MM.1S (cell line): Measurements from ENCODE around the gene SPATC1L.

ENCODE experiments used
- DNase-seq: peaks from one replicate; pipeline ENCODE4 v3.0.0-alpha.2; 2015
- H2AFZ ChIP-seq: fragments of 300-600 bp; sonication (generic); 2 replicates; pipeline ENCODE4 v1.6.0; 2016; ENCODE audit warnings: antibody characterized with exemption, low read length
- H3F3A ChIP-seq: fragments of 300-600 bp; sonication (generic); 2 replicates; pipeline ENCODE4 v1.6.1; 2016; ENCODE audit warnings: mild to moderate bottlenecking, antibody characterized with exemption, low read length, moderate library complexity, mixed read lengths; ENCODE audit not compliant: insufficient read depth
- H3K27ac ChIP-seq: fragments of 300-600 bp; sonication (generic); 2 replicates; pipeline ENCODE4 v1.5.1; 2016; ENCODE audit warnings: mild to moderate bottlenecking, low read length
- H3K27me3 ChIP-seq: fragments of 300-600 bp; sonication (generic); replicated peaks from 2 replicates; pipeline ENCODE4 v1.6.0; 2016; ENCODE audit warnings: low read length; ENCODE audit not compliant: insufficient read depth
- H3K36me3 ChIP-seq: fragments of 300-600 bp; sonication (generic); replicated peaks from 2 replicates; pipeline ENCODE4 v1.6.1; 2016; ENCODE audit warnings: mild to moderate bottlenecking, low read length, mixed read lengths; ENCODE audit not compliant: insufficient read depth
- H3K4me1 ChIP-seq: fragments of 300-600 bp; sonication (generic); 2 replicates; pipeline ENCODE4 v1.6.1; 2016; ENCODE audit warnings: low read length, mixed read lengths
- H3K4me2 ChIP-seq: fragments of 300-600 bp; sonication (generic); 2 replicates; pipeline ENCODE4 v1.6.0; 2016; ENCODE audit warnings: low read depth, low read length
- H3K4me3 ChIP-seq: fragments of 300-600 bp; sonication (generic); 2 replicates; pipeline ENCODE4 v1.5.1; 2016; ENCODE audit warnings: low read length, mixed read lengths
- H3K79me2 ChIP-seq: fragments of 300-600 bp; sonication (generic); 2 replicates; pipeline ENCODE4 v1.6.1; 2016; ENCODE audit warnings: mixed run types, low read length, mixed read lengths
- H3K9ac ChIP-seq: fragments of 300-600 bp; sonication (generic); 2 replicates; pipeline ENCODE4 v1.6.1; 2016; ENCODE audit warnings: low read length, mixed read lengths
- H3K9me2 ChIP-seq: fragments of 300-600 bp; sonication (generic); replicated peaks from 2 replicates; pipeline ENCODE4 v1.6.1; 2016; ENCODE audit warnings: mild to moderate bottlenecking, low read length, mixed read lengths; ENCODE audit not compliant: insufficient read depth
- H3K9me3 ChIP-seq: fragments of 300-600 bp; sonication (generic); replicated peaks from 2 replicates; pipeline ENCODE4 v1.6.1; 2016; ENCODE audit warnings: mild to moderate bottlenecking, low read length, mixed read lengths; ENCODE audit not compliant: insufficient read depth
- H4K20me1 ChIP-seq: fragments of 300-600 bp; sonication (generic); 2 replicates; pipeline ENCODE4 v1.6.1; 2016; ENCODE audit warnings: mild to moderate bottlenecking, low read length, moderate library complexity, mixed read lengths; ENCODE audit not compliant: insufficient read depth
- EZH2 ChIP-seq: fragments of 300-600 bp; sonication (generic); optimal IDR thresholded peaks from 2 replicates; pipeline ENCODE3; 2017; ENCODE audit warnings: low read depth, mild to moderate bottlenecking, antibody characterized with exemption, low read length, mixed read lengths
- EZH2phosphoT487 ChIP-seq: fragments of 300-600 bp; sonication (generic); IDR thresholded peaks from 2 replicates; pipeline ENCODE4 v1.6.1; 2018; ENCODE audit warnings: antibody characterized with exemption, low read length
- TF ChIP-seq, protein P1 (sequence below): fragments of 300-600 bp; sonication (generic); IDR thresholded peaks from 2 replicates; pipeline ENCODE4 v1.5.1; 2016; ENCODE audit warnings: antibody characterized with exemption, low read length, mixed read lengths

Gene SPATC1L

GRCh38 chr21:46131838-46132651 is 52.2 kb downstream of the SPATC1L start:
- Histone ChIP-seq H3F3A (no peaks in the 10 kb centered on the region), H3K4me3 (no peak overlapping the region), H2AFZ (no peak overlapping the region)

DNA sequence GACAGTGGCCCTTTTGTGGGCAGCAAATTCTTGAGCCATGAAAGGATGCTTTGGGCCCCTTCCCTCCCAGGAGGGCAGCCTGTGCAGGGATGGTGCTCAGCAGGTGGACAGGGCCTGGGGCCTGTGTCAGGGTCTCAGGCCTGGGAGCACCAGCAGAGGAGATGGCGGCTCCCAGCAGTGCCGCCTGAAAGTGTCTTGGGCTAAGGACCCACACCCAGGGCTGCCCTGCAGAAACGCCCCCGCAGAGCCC is 52.7 kb downstream of the SPATC1L start:
- no peak overlapping the region for H3K4me2 ChIP-seq
- H3K9me3 ChIP-seq, result no peaks in the 10 kb centered on the region
- H3K27ac ChIP-seq, result no peak overlapping the region
- H3K79me2 ChIP-seq, result no peaks in the 10 kb centered on the region
- no peak for DNase-seq
- H3K27me3 ChIP-seq, result peaks cover 79% of the 10 kb centered on the region
- H3K4me1 ChIP-seq, result no peaks in the 10 kb centered on the region
- H3K9me2 ChIP-seq, result no peaks in the 10 kb centered on the region
- H3K36me3 ChIP-seq, result no peaks in the 10 kb centered on the region
- H3K9ac ChIP-seq, result no peak overlapping the region
- H3F3A ChIP-seq, result no peaks in the 10 kb centered on the region
- H2AFZ ChIP-seq, result no peak overlapping the region
- TF ChIP-seq EZH2phosphoT487 (no peak), EZH2 (no peak)
- TF ChIP-seq, protein P1, sequence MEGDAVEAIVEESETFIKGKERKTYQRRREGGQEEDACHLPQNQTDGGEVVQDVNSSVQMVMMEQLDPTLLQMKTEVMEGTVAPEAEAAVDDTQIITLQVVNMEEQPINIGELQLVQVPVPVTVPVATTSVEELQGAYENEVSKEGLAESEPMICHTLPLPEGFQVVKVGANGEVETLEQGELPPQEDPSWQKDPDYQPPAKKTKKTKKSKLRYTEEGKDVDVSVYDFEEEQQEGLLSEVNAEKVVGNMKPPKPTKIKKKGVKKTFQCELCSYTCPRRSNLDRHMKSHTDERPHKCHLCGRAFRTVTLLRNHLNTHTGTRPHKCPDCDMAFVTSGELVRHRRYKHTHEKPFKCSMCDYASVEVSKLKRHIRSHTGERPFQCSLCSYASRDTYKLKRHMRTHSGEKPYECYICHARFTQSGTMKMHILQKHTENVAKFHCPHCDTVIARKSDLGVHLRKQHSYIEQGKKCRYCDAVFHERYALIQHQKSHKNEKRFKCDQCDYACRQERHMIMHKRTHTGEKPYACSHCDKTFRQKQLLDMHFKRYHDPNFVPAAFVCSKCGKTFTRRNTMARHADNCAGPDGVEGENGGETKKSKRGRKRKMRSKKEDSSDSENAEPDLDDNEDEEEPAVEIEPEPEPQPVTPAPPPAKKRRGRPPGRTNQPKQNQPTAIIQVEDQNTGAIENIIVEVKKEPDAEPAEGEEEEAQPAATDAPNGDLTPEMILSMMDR, result no peak
- H3K4me3 ChIP-seq, result no peak overlapping the region
- no peaks in the 10 kb centered on the region for H4K20me1 ChIP-seq

More at GRCh38 chr21:46131838-46132651, 52.2 kb downstream of the SPATC1L start:
- Histone ChIP-seq H4K20me1 (no peaks in the 10 kb centered on the region), H3K9ac (no peak overlapping the region), H3K27me3 (peaks cover 79% of the 10 kb centered on the region), H3K36me3 (no peaks in the 10 kb centered on the region), H3K79me2 (no peaks in the 10 kb centered on the region), H3K9me2 (no peaks in the 10 kb centered on the region), H3K27ac (no peak overlapping the region), H3K9me3 (no peaks in the 10 kb centered on the region), H3K4me1 (no peaks in the 10 kb centered on the region), H3K4me2 (no peak overlapping the region)
- DNase-seq, result no peak
- TF ChIP-seq EZH2 (no peak), EZH2phosphoT487 (no peak)
- TF ChIP-seq, protein P1, result no peak

- H3K79me2 ChIP-seq, result no peaks in the 10 kb centered on the region
- H3K9me2 ChIP-seq, result no peaks in the 10 kb centered on the region
Measured at GRCh38 chr21:46130831-46131587, 53.2 kb downstream of the SPATC1L start.

More at GRCh38 chr21:46130831-46131587, 53.2 kb downstream of the SPATC1L start:
- DNase-seq, result no peak
- no peaks in the 10 kb centered on the region for H3K9me3 ChIP-seq
- H4K20me1 ChIP-seq, result no peaks in the 10 kb centered on the region
- H3K27ac ChIP-seq, result no peak overlapping the region
- TF ChIP-seq EZH2phosphoT487 (no peak), EZH2 (no peak)
- TF ChIP-seq, protein P1, result no peak
- H2AFZ ChIP-seq, result no peak overlapping the region
- H3K4me2 ChIP-seq, result no peak overlapping the region
- H3K27me3 ChIP-seq, result peaks cover 79% of the 10 kb centered on the region
- H3K4me1 ChIP-seq, result no peaks in the 10 kb centered on the region
- no peaks in the 10 kb centered on the region for H3K36me3 ChIP-seq
- H3F3A ChIP-seq, result no peaks in the 10 kb centered on the region
- H3K4me3 ChIP-seq, result no peak overlapping the region
- no peak overlapping the region for H3K9ac ChIP-seq
